ENCODE data around the gene GMPR.
"Not testable (repeated sequence)": the region's sequence is repeated elsewhere in the genome, so short reads cannot be mapped to it uniquely, and the experiment has no call there.

GMPR gene

GRCh38 chr6:16269442-16270070 lies 31.2 kb downstream of the GMPR start:
- DNase-seq (ENCODE audit: insufficient read length, low spot score); FAIRE-seq: not testable (repeated sequence)

- FAIRE-seq (no peak), DNase-seq (ENCODE audit: insufficient read length, low spot score) (no peak)
These were observed 31.9 kb downstream of the GMPR start for GRCh38 chr6:16270178-16270794.

DNA sequence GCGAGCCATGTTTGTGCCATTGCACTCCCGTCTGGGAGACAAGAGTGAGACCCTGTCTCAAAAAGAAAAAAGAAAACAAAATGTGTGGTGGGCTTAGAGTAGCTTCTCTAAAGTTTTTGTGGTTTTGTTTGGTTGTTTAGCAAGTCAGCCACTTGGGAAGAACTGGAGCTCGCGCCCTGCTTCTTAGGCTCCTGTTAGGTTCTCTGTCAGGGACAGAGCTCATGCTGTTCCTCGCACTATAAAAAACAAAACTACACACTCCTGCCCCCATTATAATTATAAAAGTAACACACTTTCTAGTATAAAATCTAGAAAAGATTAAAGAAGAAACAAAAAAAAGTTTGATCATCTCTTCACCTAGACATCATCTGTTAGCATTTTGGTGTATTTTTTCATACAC lies 33.0 kb downstream of the GMPR start:
- FAIRE-seq (no peak), DNase-seq (ENCODE audit: insufficient read length, low spot score) (no peak)

GRCh38 chr6:16272201-16272600 lies 33.8 kb downstream of the GMPR start:
- FAIRE-seq (no peak), DNase-seq (ENCODE audit: insufficient read length, low spot score) (no peak)

- DNase-seq (ENCODE audit: insufficient read length, low spot score) (no peak), FAIRE-seq (no peak)
These were observed 34.9 kb downstream of the GMPR start for GRCh38 chr6:16273256-16273655.

- DNase-seq (ENCODE audit: insufficient read length, low spot score) (no peak), FAIRE-seq (no peak)
These were observed 36.1 kb downstream of the GMPR start for GRCh38 chr6:16274483-16274882.

DNA sequence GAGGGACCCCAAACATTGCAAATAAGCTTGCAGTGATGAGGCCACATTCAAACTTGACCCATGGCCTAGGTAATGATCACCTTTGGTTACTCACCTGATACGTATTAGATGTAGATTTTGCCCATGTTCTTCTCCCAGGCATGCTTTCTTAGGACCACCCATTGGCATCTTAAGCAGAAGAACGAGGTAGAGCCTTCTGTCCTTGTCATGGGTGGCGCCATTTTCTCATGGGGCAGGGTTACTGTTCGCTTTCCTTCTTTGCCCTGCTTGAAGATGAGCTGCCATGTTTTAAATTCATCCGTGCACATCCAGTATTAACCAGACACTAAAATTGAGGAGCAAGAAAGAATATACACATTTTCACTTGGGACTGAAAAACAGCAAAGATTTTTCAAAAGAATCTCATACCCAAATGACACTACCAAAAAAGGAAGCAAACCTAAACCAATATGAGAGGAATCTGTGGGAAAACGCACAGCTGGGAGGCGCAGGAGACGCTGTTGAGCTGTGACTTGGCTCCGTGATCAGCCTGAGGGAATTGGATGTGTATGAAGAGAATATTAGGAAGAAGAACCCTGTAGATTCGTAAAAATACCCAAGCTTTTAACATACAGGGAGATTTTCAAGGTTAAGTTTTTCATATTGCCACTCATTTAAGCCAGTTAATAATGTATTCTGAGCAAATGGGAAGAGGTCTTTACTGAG lies 36.6 kb downstream of the GMPR start:
- FAIRE-seq: no peak
- DNase-seq (ENCODE audit: insufficient read length, low spot score): no peak

- FAIRE-seq (no peak), DNase-seq (ENCODE audit: insufficient read length, low spot score) (no peak)
These were observed 39.0 kb downstream of the GMPR start for GRCh38 chr6:16277101-16277981.

DNA sequence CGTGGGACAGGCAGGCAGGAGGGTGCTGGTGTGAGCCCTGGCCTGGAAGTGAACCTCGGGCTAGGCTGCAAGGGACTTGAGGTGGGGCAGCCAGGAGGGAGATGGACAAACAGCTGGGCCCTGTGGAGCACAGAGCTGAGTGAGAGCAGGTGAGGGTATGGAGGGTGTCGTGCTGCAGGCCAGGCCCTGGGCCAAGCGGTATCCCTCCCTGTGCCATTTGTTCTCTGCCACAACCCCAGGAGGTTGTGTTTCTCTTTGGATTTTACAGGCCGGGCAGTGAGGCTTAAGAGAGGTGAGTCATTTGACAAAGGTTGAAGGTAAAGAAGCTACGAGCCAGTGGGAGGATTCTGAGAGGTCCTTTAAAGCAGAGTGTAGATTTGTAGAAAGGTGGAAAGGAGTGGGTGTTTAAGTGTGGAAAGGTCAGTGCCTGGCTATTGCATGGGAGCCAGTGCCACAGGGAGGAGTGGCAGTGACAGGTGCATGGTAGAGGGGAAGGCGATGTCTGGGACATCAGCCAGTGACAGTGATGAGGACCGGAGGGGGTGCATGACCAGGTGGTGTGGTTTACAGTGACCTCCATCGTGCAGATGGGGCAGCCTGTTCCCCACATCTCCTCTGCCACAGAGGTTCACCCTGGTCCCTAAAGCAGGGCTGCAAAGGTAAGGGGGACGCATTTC lies 39.8 kb downstream of the GMPR start:
- DNase-seq (ENCODE audit: insufficient read length, low spot score) (no peak), FAIRE-seq (no peak)

DNA sequence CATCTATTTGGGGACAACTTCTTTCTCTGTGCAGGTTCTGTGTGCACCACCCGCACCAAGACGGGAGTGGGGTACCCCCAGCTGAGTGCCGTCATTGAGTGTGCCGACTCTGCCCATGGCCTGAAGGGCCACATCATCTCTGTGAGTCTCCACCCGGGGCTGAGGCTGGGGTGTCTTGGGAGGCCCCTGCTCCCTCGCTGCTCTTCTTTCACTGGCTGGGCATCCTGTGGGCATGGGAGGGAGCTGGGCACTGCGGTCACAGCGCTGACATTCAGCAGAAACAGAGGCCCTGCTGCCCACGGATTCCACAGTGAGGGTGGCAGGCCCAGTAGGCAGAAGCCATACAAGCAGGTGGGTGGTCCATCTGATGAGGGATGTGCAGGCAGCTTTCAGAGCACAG lies 40.4 kb downstream of the GMPR start:
- FAIRE-seq (no peak), DNase-seq (ENCODE audit: insufficient read length, low spot score) (no peak)

GRCh38 chr6:16279243-16279642 lies 40.9 kb downstream of the GMPR start:
- FAIRE-seq: no peak
- no peak for DNase-seq (ENCODE audit: insufficient read length, low spot score)

- FAIRE-seq (no peak), DNase-seq (ENCODE audit: insufficient read length, low spot score) (no peak)
These were observed 44.0 kb downstream of the GMPR start for GRCh38 chr6:16282370-16282769.

GRCh38 chr6:16284472-16284871 lies 46.1 kb downstream of the GMPR start:
- no peak for DNase-seq (ENCODE audit: insufficient read length, low spot score)
- FAIRE-seq: no peak

- FAIRE-seq: no peak
These were observed 47.2 kb downstream of the GMPR start for GRCh38 chr6:16285467-16286150.

GRCh38 chr6:16286151-16286522 lies 47.8 kb downstream of the GMPR start:
- peak; percentile 39 for DNase-seq (ENCODE audit: insufficient read length, low spot score)
- no peak for FAIRE-seq

More at GRCh38 chr6:16285467-16286150, 47.2 kb downstream of the GMPR start:
- no peak for DNase-seq (ENCODE audit: insufficient read length, low spot score)

GRCh38 chr6:16288163-16288562 lies 49.8 kb downstream of the GMPR start:
- FAIRE-seq (no peak), DNase-seq (ENCODE audit: insufficient read length, low spot score) (no peak)

DNA sequence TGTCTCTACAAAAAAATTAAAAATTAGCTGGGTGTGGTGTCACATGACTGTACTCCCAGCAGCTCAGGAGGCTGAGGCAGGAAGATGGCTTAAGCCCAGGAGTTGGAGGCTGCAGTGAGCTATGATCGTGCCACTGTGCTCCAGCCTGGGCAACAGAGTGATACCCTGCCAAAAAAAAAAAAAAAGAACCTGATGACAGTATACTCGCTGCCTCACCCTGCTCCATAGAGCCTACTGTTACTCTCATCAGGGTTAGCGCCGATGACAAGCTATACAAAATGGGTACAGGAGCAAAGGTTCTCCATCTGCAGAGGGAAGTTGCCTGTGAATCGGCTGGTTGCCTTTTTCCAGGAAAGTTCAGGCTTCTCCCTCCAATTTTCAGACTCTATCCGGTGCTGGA lies 53.4 kb downstream of the GMPR start:
- DNase-seq (ENCODE audit: insufficient read length, low spot score): no peak
- no peak for FAIRE-seq

DNA sequence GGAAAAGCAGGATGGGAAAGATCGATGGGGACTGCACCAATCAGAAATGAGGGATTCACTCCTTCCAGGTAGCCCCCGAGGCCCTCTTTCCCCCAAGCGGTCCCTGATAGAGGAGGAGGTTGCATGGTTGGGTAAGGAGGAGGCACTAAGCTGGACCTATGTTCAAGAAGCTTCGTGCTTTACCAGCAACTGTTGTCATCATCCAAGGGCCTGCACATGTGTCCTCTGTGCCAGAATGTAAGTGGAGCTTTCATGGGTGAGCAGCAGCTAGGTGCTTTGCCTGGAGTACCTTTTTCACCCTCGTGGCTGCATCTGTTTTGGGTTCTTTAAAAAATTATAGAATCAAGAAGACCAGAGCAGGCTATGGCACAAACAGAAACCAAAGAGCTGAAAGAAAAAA lies 54.0 kb downstream of the GMPR start:
- FAIRE-seq (no peak), DNase-seq (ENCODE audit: insufficient read length, low spot score) (no peak)

- DNase-seq (ENCODE audit: insufficient read length, low spot score) (no peak), FAIRE-seq (no peak)
These were observed 54.6 kb downstream of the GMPR start for GRCh38 chr6:16292942-16293341.

DNA sequence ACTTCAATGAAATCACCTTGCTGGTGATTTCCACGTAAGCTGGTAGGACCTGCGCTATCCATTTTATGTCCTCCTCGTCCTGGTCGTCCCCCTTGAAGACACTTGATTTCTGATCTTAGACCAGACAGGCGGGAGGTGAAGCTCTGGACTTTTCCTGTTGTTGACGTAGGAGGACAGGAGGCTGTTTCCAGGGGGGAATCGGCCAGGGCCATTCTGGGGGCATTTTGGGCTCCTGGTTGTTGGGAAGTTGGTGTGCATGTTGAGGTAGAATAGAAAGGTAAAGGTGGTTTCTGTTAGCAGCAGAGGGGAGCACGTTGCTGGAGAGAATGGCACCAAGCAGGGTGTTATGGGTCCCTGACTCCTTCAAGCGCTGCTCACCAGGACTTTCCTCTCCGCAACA lies 56.0 kb downstream of the GMPR start:
- DNase-seq (ENCODE audit: insufficient read length, low spot score): no peak
- no peak for FAIRE-seq
